Measurements from ENCODE around the gene TMED5. TPM values are rescaled to one million over a fixed set of nuclear protein-coding genes. Genes with fewer than 3 reads are reported as not detected.

TMED5 gene
- total RNA-seq, 6 experiments from 2014 or later = 50.2 to 59.4 (median 54.9) TPM

- no peak for DNase-seq
- no peaks in the 10 kb centered on the region for H3K4me1 Mint-ChIP-seq (ENCODE audit: low read depth)
- H3K4me3 Mint-ChIP-seq = no peak overlapping the region
- peaks cover 29% of the 10 kb centered on the region for H3K36me3 Mint-ChIP-seq (ENCODE audit: low read depth)
- no peak overlapping the region for H3K27ac Mint-ChIP-seq
- H3K27me3 Mint-ChIP-seq (ENCODE audit: insufficient read depth) = no peaks in the 10 kb centered on the region
- TF ChIP-seq, protein P1, sequence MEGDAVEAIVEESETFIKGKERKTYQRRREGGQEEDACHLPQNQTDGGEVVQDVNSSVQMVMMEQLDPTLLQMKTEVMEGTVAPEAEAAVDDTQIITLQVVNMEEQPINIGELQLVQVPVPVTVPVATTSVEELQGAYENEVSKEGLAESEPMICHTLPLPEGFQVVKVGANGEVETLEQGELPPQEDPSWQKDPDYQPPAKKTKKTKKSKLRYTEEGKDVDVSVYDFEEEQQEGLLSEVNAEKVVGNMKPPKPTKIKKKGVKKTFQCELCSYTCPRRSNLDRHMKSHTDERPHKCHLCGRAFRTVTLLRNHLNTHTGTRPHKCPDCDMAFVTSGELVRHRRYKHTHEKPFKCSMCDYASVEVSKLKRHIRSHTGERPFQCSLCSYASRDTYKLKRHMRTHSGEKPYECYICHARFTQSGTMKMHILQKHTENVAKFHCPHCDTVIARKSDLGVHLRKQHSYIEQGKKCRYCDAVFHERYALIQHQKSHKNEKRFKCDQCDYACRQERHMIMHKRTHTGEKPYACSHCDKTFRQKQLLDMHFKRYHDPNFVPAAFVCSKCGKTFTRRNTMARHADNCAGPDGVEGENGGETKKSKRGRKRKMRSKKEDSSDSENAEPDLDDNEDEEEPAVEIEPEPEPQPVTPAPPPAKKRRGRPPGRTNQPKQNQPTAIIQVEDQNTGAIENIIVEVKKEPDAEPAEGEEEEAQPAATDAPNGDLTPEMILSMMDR (IDR thresholded peaks at IDR 0.05) = no peak
- H3K9me3 Mint-ChIP-seq = no peaks in the 10 kb centered on the region
Measured at GRCh38 chr1:93215322-93215721, 35.1 kb upstream of the TMED5 start.

DNA sequence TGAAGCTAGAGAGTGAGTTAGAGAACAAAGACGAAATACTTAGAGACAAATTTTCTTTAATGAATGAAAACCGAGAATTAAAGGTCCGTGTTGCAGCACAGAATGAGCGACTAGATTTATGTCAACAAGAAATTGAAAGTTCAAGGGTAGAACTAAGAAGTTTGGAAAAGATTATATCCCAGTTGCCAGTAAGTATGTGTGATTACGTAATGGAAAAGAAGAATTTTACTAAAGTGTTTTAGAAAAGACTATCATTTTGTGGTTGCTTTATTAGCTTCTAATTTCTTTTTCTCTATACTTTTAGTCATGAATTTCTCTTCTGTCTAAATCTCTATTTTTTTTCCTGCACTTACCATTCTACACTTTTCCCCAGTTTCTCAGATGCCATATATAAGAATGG lies 27.0 kb upstream of the TMED5 start:
- H3K9me3 Mint-ChIP-seq = no peaks in the 10 kb centered on the region
- DNase-seq = no peak
- peaks cover 8% of the 10 kb centered on the region; the same call in 1 of the 2 replicates for H3K36me3 Mint-ChIP-seq (ENCODE audit: low read depth)
- no peaks in the 10 kb centered on the region for H3K27me3 Mint-ChIP-seq (ENCODE audit: insufficient read depth)
- H3K27ac Mint-ChIP-seq = no peak overlapping the region
- no peaks in the 10 kb centered on the region for H3K4me1 Mint-ChIP-seq (ENCODE audit: low read depth)
- TF ChIP-seq, protein P1 (IDR thresholded peaks at IDR 0.05) = no peak
- no peak overlapping the region for H3K4me3 Mint-ChIP-seq

DNA sequence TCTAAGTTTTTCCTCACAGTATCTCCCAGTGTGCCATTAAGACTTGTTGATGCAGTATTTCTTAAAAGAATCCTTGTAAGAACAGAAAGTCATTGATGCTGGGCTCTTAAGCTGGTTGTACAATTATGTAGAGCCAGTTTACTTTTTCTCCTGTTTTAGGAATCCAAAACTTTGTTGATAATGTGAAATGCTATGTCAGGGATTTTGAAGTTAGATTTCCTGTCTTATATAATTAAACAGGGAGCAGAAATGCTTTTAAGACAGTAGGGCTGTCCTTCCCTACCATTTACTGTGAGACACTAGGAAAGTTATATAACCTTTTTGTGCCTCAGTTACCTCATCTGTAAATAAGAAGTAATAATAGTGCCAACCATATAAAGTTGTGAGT lies 26.3 kb upstream of the TMED5 start:
- no peak for DNase-seq
- no peaks in the 10 kb centered on the region for H3K4me1 Mint-ChIP-seq (ENCODE audit: low read depth)
- no peaks in the 10 kb centered on the region for H3K27me3 Mint-ChIP-seq (ENCODE audit: insufficient read depth)
- H3K4me3 Mint-ChIP-seq = no peak overlapping the region
- no peaks in the 10 kb centered on the region for H3K9me3 Mint-ChIP-seq
- TF ChIP-seq, protein P1 (IDR thresholded peaks at IDR 0.05) = no peak
- no peak overlapping the region for H3K27ac Mint-ChIP-seq
- H3K36me3 Mint-ChIP-seq (ENCODE audit: low read depth) = peaks cover 8% of the 10 kb centered on the region; the same call in 1 of the 2 replicates

DNA sequence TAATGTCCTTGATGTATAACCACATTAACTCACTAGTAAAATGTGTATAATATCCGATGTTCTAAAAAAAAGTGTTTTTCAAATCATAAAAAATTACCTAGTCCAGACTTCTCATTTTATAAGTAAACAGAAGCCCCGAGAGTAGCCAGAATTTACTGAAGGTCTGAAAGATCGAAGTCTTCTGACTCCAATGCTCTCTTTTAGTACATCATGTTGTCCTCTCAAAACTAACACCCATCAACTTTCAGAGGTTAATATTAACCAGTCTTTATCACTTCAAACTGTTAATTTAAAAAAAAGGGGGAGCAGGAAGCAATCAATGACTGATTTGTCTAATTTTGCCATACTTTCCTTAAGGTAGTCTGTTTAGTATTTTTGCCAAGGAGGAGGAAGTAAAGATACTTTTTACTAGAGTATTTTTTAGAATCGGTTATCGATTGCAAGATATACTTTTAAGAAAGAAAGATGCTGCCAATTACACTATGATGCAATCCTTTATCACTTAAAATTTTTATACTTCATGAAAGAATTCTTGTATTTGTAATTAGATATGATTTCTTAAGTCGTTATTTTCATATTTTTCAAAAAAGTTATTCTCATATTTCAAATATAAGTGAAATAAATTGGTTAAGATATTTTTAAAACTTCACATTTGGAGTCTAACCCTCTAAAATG lies 25.8 kb upstream of the TMED5 start:
- Mint-ChIP-seq H3K4me3 (no peak overlapping the region), H3K9me3 (no peaks in the 10 kb centered on the region), H3K27ac (no peak overlapping the region), H3K4me1 (ENCODE audit: low read depth) (no peaks in the 10 kb centered on the region), H3K27me3 (ENCODE audit: insufficient read depth) (no peaks in the 10 kb centered on the region), H3K36me3 (ENCODE audit: low read depth) (peaks cover 8% of the 10 kb centered on the region; the same call in 1 of the 2 replicates)
- no peak for DNase-seq
- TF ChIP-seq, protein P1 (IDR thresholded peaks at IDR 0.05) = no peak

DNA sequence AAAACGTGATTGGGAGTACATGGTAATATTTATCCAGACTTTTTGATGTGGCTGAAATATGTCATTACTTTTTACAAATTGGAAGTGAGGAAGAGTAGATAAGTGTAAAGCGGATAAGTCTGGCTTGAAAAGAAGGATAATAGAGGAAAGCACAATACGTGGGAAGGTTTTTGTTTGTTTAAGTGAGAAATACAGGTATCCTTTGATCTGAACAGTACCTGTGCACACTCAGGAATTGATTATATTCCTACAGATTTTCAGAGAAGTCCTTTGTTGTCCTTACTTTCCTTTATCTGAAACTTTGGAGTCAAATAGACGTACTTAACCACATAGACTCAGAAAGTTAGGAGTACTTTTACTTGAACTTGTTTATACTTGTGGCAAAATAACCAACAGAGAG lies 20.5 kb upstream of the TMED5 start:
- Mint-ChIP-seq H3K4me3 (no peak overlapping the region), H3K27me3 (ENCODE audit: insufficient read depth) (no peaks in the 10 kb centered on the region)
- TF ChIP-seq, protein P1 (IDR thresholded peaks at IDR 0.05) = no peak

More for the DNA sequence above, 20.5 kb upstream of the TMED5 start:
- no peak for DNase-seq
- Mint-ChIP-seq H3K4me1 (ENCODE audit: low read depth) (0 out of 2 replicates have a peak, but pooled peaks cover 6% of the 10 kb centered on the region), H3K36me3 (ENCODE audit: low read depth) (peaks cover 12% of the 10 kb centered on the region), H3K9me3 (no peaks in the 10 kb centered on the region), H3K27ac (no peak overlapping the region)
